Stimulated activated CD8-positive, alpha-beta memory T cell treated with anti-CD3 and anti-CD28 coated beads, Interleukin-4, amount 100 ng/mL, for 4 hours (primary cell): Measurements from ENCODE around the gene DBNL.

Experiments used
- DNase-seq, 2 donors: peaks; one replicate each; pipeline ENCODE4 v3.0.0-alpha.2; 2020; ENCODE audit warnings: low read depth in 2 of 2, low spot score in 1 of 2

The DBNL gene

GRCh38 chr7:44109991-44110390 lies 65.5 kb downstream of the DBNL start:
- no peak for DNase-seq

- no peak for DNase-seq
These were observed 66.5 kb downstream of the DBNL start for GRCh38 chr7:44110719-44111635.
